T-helper 17 cell (primary cell): ENCODE data around the gene C6orf89. TPM values are rescaled to one million over a fixed set of nuclear protein-coding genes. Genes with fewer than 3 reads are reported as not detected.
A peak's percentile ranks its signal among the peaks of the same experiment; 100 is the strongest.
"Not testable (repeated sequence)": the region's sequence is repeated elsewhere in the genome, so short reads cannot be mapped to it uniquely, and the experiment has no call there.

Experiments used
- ATAC-seq: fragments of 150-1000 bp; cut with Tn5 transposase; 2 replicates; pipeline ENCODE4 v1.10.0; 2021; ENCODE audit warnings: mild to moderate bottlenecking, moderate library complexity
- DNase-seq, 3 donors: peaks; one replicate each; pipeline versions ENCODE4 v3.0.0 to v3.0.0-alpha.2; 2020 to 2021
- H3K9me3 ChIP-seq: one replicate; pipeline ENCODE4 v1.7.0; 2013; ENCODE audit warnings: low read length, mild to moderate bottlenecking; ENCODE audit not compliant: control insufficient read depth, poor library complexity, severe bottlenecking
- H3K27ac Mint-ChIP-seq: one replicate; pipeline ENCODE4 v1.8.0; 2022; ENCODE audit warnings: mild to moderate bottlenecking, moderate library complexity, mixed read lengths
- H3K27me3 Mint-ChIP-seq: one replicate; pipeline ENCODE4 v1.8.0; 2022; ENCODE audit warnings: mixed read lengths
- H3K36me3 Mint-ChIP-seq: one replicate; pipeline ENCODE4 v1.8.0; 2022; ENCODE audit warnings: low read depth, mixed read lengths
- H3K4me1 Mint-ChIP-seq: one replicate; pipeline ENCODE4 v1.8.0; 2022; ENCODE audit warnings: mild to moderate bottlenecking, mixed read lengths
- H3K4me3 Mint-ChIP-seq: one replicate; pipeline ENCODE4 v1.8.0; 2022; ENCODE audit warnings: mild to moderate bottlenecking, moderate library complexity, mixed read lengths
- total RNA-seq, 4 donors: library from RNA in 2 of 4; stranded (reverse) in 2 of 4; gene quantifications; one replicate each; pipeline ENCODE4 v1.2.3 and lab custom pipeline; 2022 to 2026

The C6orf89 gene
- total RNA-seq, 2 donors from 2014 or later, result 30.9 to 36.4 TPM

DNA sequence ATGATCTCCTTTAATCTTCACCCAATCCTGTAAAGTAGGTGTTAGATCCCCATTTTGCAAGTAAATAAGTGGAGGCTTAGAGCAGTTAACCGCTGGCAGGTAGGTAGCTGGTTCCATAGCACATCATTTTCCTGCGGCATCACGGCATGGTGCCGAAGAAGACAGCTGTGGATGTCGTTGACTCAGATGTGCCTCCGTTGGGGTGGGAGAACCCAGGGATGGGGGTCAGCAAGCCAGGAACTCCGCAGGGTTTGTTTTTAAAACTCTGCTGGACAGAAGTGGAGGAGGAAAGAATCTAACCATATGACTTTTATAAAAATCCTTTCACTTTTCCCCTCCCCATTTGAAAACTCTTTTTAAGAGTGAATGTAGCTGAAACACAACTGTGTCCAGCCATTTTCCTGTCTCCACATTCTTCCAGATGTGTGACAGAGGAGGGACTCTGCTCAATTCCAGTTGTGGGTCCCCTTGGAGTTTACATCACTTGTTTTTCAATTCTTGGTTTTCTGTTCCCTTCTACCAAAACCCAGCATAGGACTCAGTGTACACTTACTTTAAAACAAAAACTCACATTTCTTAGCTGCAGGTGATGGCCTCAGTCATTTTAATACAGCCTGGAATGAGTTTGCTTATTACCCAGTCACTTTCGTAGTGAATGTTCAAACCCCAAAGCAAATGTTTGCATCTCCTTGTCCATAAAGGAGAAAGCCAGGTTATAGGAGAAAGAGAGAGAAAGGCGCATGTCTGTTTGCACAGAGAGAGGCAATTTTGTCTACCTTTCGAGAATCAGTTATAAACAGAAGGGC lies 41.2 kb downstream of the C6orf89 start:
- no peaks in the 10 kb centered on the region for H3K9me3 ChIP-seq
- Mint-ChIP-seq H3K27me3 (no peaks in the 10 kb centered on the region), H3K4me3 (no peak overlapping the region), H3K27ac (peak overlapping the region; percentile 54), H3K4me1 (peaks cover 27% of the 10 kb centered on the region), H3K36me3 (peaks cover 6% of the 10 kb centered on the region)
- DNase-seq (no peak), ATAC-seq (no peak)

DNA sequence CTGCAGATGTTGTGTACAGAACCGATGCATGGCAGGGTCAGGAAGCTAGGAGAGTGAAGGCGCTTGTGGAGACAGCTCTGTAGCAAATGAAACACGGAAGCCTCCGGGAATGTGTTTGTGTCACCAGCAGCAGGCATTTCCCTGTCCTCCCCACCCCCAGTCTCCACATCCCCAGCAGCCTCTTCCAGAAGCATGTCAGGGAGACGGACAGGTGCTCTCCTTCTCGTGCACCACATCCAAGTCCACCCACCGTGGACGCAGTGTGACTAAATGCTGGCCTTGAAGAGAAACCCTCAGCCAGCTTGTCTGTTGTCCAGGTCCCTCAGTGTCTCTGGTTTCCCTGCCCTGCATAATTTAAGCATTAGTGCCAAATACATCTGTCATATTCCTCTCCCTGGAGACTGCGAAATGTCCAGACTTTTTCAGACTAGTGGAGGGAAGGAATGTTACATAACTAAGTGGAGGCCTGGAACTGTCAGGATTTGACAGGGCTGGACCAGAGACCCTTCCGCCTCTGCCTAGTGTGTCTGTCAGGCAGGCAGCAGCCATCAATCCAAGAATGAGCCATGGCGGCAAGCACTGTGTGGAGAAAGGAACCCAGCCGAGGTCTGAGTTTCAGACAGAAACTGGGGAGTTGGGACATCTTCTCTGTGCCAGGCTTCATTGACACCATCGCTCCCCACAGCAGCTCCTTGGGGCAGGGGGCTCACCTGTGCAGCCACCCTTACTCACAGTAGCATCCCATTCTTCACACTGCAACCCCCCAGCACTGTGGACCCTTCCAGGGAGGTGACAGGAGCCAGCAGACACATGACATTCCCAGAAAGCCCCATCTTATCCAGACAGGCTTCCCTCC lies 42.2 kb downstream of the C6orf89 start:
- DNase-seq (no peak), ATAC-seq (no peak)
- Mint-ChIP-seq H3K27me3 (no peaks in the 10 kb centered on the region), H3K4me1 (peaks cover 29% of the 10 kb centered on the region), H3K27ac (no peak overlapping the region), H3K4me3 (no peak overlapping the region), H3K36me3 (peaks cover 6% of the 10 kb centered on the region)
- no peaks in the 10 kb centered on the region for H3K9me3 ChIP-seq

DNA sequence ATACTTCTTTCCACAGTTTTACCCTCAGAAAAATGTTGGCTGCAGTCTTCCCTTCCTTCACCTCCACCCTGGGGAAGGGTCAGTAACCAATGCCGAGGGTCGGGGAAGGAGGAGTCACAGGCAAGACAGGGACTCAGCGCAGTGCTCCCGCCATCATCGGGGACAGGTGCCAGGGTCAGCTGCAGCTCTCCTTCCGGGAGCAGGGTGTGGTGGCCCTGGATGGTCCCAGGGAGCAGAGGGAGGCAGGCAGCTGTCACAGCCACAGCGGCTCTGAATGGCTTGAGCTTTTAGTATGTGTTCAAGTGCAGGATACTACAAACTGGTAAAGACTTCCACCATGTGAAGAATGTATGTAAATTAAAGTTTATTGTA lies 42.8 kb downstream of the C6orf89 start:
- no peak overlapping the region for H3K27ac Mint-ChIP-seq
- ATAC-seq (no peak), DNase-seq (no peak)
- no peak overlapping the region for H3K4me3 Mint-ChIP-seq
- H3K27me3 Mint-ChIP-seq, result no peaks in the 10 kb centered on the region
- no peaks in the 10 kb centered on the region for H3K9me3 ChIP-seq
- peaks cover 6% of the 10 kb centered on the region for H3K36me3 Mint-ChIP-seq
- H3K4me1 Mint-ChIP-seq, result peaks cover 29% of the 10 kb centered on the region

DNA sequence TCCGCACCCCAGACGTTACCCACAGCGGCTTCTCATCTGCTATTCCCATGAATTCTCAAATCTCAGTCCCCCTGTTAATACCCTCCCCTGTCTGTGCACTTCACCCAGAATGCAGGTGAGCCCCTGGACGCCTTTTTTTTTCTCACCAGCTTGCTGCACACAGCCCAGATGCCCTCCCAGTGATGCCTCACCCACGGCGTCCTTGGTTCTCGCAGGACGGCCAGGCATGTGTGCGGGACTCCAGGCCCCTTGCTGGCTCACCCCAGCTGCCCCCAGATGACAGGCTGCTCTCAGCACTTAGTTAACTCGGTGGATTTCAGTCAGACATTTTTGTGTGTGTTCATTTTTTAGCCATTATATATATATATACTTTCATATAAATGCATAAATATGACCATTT lies 43.4 kb downstream of the C6orf89 start:
- Mint-ChIP-seq H3K4me3 (no peak overlapping the region), H3K36me3 (peaks cover 6% of the 10 kb centered on the region), H3K4me1 (peaks cover 27% of the 10 kb centered on the region), H3K27me3 (no peaks in the 10 kb centered on the region), H3K27ac (no peak overlapping the region)
- DNase-seq, result no peak
- ATAC-seq, result no peak
- no peaks in the 10 kb centered on the region for H3K9me3 ChIP-seq

DNA sequence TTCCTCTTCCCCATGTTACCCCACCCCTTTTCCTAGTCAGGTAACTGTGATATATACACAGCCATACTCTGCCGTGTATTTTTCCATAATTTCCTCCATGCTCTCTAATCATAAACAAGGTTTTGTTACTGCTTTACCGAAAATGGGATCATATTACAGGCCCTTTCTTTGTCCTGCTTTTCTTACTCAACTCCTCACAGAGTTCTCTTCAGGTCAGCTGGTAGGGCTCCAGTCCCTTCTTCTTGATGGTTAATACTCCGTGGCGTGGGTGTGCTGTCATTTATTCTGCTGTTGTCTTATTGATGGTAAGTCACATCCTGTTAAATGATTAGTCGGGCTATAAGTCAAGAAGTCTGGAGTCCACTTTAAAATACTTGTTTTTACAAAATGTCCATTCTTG lies 43.9 kb downstream of the C6orf89 start:
- Mint-ChIP-seq H3K4me3 (no peak overlapping the region), H3K4me1 (peaks cover 22% of the 10 kb centered on the region), H3K27ac (no peak overlapping the region), H3K36me3 (peaks cover 4% of the 10 kb centered on the region), H3K27me3 (no peaks in the 10 kb centered on the region)
- no peaks in the 10 kb centered on the region for H3K9me3 ChIP-seq
- DNase-seq (no peak), ATAC-seq (no peak)

DNA sequence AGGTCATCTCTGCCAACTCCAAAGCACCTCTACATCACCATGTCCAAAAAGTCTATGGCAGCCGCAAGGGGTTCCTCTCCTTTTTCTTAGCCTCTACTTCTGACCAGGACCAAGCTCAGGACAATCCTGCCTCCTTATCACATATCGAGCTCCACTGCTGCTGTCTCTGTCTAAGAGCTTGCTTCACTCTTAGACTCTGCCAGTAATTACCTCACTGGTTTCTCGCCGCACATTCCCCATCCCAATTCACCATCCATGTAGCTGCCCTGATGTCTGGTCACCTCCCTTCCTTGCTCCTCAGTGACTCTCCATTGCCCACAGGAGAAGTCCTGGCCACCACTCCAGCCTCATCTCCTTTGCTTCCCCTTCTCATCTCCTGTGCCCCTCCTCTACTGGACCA lies 44.7 kb downstream of the C6orf89 start:
- no peak overlapping the region for H3K4me3 Mint-ChIP-seq
- H3K9me3 ChIP-seq, result no peaks in the 10 kb centered on the region
- no peaks in the 10 kb centered on the region for H3K27me3 Mint-ChIP-seq
- H3K36me3 Mint-ChIP-seq, result peaks cover 5% of the 10 kb centered on the region
- H3K27ac Mint-ChIP-seq, result no peak overlapping the region
- H3K4me1 Mint-ChIP-seq, result peaks cover 22% of the 10 kb centered on the region
- ATAC-seq (no peak), DNase-seq (no peak)

DNA sequence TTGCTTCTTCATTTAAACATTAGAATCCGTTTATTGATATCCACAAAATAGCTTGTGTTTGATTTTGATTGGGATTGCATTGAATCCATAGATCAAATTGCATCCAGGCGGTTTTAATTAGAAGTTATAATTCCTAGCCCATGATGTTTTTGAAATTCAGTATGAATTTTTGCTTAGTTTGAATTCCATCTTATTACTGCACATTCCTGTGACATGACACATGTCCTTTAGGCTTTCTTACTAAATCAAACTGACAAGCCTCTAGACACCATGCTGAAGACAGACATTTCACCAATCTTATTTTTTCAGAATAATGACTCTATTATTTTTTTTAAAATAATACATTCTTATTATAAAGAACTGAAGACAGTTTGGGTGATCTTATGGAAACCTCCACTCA lies 47.4 kb downstream of the C6orf89 start:
- no peak overlapping the region for H3K4me3 Mint-ChIP-seq
- peaks cover 14% of the 10 kb centered on the region for H3K36me3 Mint-ChIP-seq
- peaks cover 22% of the 10 kb centered on the region for H3K4me1 Mint-ChIP-seq
- ATAC-seq, result no peak
- no peak overlapping the region for H3K27ac Mint-ChIP-seq
- H3K9me3 ChIP-seq, result no peaks in the 10 kb centered on the region
- DNase-seq, result no peak
- peaks cover 9% of the 10 kb centered on the region for H3K27me3 Mint-ChIP-seq

DNA sequence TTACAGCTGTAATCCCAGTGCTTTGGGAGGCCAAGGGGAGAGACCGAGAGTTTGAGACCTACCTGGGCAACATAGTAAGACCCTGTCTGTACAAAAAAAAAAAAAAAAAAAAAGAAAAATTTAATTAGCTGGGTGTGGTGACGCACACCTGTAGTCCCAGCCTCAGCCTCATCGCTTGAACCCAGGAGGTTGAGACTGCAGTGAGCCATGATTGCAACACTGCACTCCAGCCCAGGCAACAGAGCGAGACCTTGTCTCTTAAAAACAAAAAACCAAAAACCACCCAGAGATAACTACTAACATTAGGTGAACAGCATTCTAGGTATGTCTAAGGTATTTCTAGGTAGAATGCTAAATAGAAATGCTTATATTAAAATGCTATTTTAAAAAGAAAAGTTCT lies 47.8 kb downstream of the C6orf89 start:
- peaks cover 9% of the 10 kb centered on the region for H3K27me3 Mint-ChIP-seq
- no peak overlapping the region for H3K4me3 Mint-ChIP-seq
- no peak for DNase-seq
- no peaks in the 10 kb centered on the region for H3K9me3 ChIP-seq
- peaks cover 22% of the 10 kb centered on the region for H3K4me1 Mint-ChIP-seq
- ATAC-seq, result no peak
- H3K36me3 Mint-ChIP-seq, result peaks cover 14% of the 10 kb centered on the region
- no peak overlapping the region for H3K27ac Mint-ChIP-seq

DNA sequence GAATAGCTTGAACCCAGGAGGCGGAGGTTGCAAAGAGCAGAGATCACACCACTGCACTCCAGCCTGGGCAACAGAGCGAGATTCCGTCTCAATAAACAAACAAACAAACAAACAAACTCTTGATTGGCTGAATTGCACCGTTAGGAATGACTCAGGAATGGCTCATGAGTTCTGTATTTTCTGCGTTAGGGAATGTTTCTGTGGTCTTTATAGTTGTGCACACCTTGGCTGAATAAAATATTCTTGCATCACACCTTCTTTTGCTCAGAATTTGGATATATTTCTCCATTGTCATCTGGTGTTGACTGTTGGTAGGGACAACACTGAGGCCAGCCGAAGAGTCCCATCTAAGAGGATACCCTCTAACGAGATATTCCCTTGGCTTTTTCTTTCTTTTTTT lies 49.1 kb downstream of the C6orf89 start:
- no peak overlapping the region for H3K4me3 Mint-ChIP-seq
- no peak for ATAC-seq
- no peaks in the 10 kb centered on the region for H3K9me3 ChIP-seq
- DNase-seq, result no peak
- H3K27ac Mint-ChIP-seq, result no peak overlapping the region
- peaks cover 22% of the 10 kb centered on the region for H3K4me1 Mint-ChIP-seq
- peaks cover 16% of the 10 kb centered on the region for H3K36me3 Mint-ChIP-seq
- peaks cover 13% of the 10 kb centered on the region for H3K27me3 Mint-ChIP-seq

DNA sequence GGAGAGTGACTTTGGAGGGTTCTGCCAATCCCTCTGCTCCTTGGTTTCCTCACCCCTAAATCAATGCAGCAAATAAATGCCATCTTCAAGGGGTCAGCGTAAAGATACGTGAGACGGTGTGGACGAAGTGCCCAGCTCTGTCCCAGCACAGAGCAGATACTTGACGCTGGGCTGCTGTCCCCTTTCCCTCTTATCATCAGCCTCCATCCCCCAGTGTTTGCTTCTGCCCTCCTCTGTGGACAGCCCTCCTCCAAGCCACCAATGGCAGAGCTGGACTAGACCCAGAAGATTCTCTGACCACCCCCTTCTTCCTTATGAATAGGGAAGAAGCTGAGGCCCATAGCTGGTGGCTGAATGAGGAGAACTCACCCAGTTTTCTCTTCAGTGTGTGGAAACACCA lies 51.1 kb downstream of the C6orf89 start:
- peaks cover 18% of the 10 kb centered on the region for H3K27me3 Mint-ChIP-seq

DNA sequence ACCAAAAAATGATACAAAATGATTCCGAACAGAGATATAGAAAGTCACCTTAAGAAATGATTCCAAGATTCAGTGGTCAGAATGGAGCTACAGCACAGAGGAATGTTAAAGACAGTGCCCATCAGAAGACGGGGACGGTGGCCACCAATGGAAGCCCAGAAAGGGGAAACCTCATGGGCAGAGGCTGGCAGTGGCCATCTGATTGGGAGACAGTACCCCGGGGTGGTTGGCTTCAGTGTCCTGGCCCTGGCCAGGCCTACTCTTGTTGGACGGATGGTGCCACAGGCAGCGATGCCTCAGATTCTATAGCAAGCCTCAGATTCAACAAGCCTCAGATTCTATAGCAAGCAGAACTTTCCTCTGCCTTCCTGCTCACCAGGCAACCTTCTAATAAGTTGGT lies 52.1 kb downstream of the C6orf89 start:
- Mint-ChIP-seq H3K27ac (no peak overlapping the region), H3K4me1 (peaks cover 10% of the 10 kb centered on the region), H3K27me3 (peaks cover 18% of the 10 kb centered on the region), H3K4me3 (no peak overlapping the region), H3K36me3 (peaks cover 12% of the 10 kb centered on the region)
- ATAC-seq (no peak), DNase-seq (no peak)
- no peaks in the 10 kb centered on the region for H3K9me3 ChIP-seq

More for the DNA sequence above, 51.1 kb downstream of the C6orf89 start:
- H3K9me3 ChIP-seq, result no peaks in the 10 kb centered on the region
- Mint-ChIP-seq H3K4me1 (peaks cover 12% of the 10 kb centered on the region), H3K36me3 (peaks cover 12% of the 10 kb centered on the region), H3K4me3 (no peak overlapping the region), H3K27ac (no peak overlapping the region)
- no peak for DNase-seq
- ATAC-seq, result no peak

DNA sequence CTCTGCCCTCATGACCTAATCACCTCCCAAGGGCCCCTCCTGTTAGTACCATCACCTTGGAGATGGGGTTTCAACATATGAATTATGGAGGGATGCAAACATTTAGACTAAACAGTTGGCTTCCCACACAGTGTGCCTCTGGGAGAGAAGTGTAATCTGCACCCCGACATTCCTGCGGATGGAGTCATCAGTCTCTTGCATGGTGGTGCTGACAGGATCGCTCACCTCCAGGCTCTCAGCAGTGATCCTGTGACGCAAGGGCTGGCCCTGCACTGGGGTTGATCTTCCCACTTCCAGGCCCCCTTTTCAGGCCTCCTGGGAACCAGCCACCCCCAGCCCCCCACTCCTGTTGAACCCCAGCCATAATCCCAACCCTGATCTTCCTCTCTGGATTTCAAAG lies 52.8 kb downstream of the C6orf89 start:
- peaks cover 12% of the 10 kb centered on the region for H3K36me3 Mint-ChIP-seq
- H3K27ac Mint-ChIP-seq, result no peak overlapping the region
- no peak overlapping the region for H3K4me3 Mint-ChIP-seq
- peaks cover 18% of the 10 kb centered on the region for H3K27me3 Mint-ChIP-seq
- no peaks in the 10 kb centered on the region for H3K9me3 ChIP-seq
- ATAC-seq, result no peak
- H3K4me1 Mint-ChIP-seq, result peaks cover 12% of the 10 kb centered on the region
- no peak for DNase-seq

DNA sequence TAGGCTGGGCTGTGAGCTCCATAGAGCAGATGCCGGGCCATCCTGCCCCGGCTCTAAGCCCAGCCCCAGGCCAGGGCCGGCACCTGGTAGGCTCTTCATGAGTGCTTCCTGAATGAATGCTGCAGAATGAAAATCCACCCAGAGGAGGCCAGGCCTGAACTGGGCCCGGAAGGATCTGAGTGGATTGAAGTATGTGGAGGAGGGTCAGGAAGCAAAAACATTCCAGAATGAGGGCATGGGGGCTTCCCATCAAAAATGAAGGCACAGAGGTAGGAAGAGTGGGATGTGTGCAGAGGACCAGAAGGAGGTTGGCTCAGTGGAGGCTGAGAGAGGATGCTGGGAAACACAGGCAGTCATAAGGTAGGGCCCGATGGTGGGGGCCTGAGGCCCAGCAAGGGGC lies 53.3 kb downstream of the C6orf89 start:
- H3K27me3 Mint-ChIP-seq, result peaks cover 18% of the 10 kb centered on the region
- ATAC-seq, H3K4me3 Mint-ChIP-seq, H3K27ac Mint-ChIP-seq, H3K9me3 ChIP-seq, DNase-seq: not testable (repeated sequence)
- H3K36me3 Mint-ChIP-seq, result peaks cover 12% of the 10 kb centered on the region
- H3K4me1 Mint-ChIP-seq, result peaks cover 12% of the 10 kb centered on the region
